OCI-LY3 (cell line): Measurements from ENCODE around the gene MAPK7.

ENCODE experiments used
- CTCF ChIP-seq: fragments of 200-600, 300-600 bp; sonication (generic); IDR thresholded peaks from 2 replicates; pipeline ENCODE4 v1.5.1; 2014; ENCODE audit warnings: antibody characterized with exemption, low read length, low read depth
- EZH2phosphoT487 ChIP-seq: fragments of 200-600 bp; shearing (Covaris generic); IDR thresholded peaks from 2 replicates; pipeline ENCODE4 v1.6.1; 2018; ENCODE audit warnings: antibody characterized with exemption, mixed run types, low read depth

- no peak for TF ChIP-seq CTCF
- no peak for TF ChIP-seq EZH2phosphoT487
These were observed 35.5 kb downstream of the MAPK7 start for GRCh38 chr17:19413761-19414160.
